ENCODE results near the gene JARID2.

Gene JARID2

DNA sequence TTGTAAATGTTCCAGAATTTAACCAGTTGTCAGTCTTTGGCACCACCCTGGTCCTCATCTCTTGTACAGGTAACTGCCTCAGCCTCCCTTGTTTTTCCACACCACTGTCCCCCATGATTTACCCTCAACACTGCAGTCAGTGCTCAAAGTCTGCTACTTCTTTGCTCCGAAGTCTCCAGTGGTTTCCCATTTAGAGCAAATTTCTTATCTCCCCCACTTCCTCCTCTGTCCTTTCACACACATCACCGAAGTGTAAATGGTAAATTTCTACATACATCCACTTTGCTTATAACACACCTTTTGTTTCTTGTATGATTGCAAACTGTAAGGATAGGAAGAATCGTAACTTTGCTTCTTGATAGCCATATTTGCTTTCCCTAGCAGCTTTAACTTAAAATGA, 115.3 kb downstream of the JARID2 start:
- DNase-seq = peak; percentile 60

DNA sequence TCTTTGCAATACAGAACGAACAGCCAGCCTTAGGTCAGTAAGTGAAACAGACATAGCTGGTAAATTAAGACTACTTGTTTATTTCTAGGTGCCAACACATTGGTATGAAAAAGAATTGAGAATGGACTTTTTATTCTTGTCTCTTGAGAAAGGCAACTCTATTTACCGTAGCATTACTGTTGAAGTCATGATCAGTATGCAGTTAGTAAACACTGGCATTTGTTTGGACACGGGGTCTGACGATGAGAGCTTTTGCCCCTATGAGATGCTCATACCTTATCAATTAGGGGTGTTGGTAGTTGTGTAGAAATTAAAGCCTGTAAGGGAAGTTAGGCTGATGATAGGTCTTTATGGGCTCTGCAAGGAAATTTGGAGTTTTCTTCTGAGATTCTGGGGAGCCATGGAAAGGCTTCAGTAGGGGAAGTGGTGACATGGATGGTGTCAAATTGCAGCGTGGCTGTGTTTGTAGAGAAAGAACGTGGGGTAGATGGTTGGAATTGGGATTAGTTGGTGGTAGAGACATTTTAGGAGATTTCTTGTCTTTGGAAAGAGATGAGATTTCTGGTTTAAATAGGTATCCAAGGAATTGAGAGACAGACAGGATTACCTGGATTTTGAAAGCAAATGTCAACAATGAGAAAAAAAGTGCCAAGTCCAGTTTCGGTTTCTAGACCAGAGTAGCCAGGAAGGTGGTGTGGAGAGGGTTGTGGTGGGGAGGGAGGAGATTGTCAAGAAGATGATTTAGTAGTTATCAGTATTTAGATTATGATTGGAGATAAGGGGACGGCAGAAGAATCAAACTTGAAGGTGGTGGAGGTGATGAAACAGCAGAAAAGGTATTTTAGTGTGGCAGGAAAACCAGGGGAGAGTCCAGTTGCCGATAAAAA, 116.6 kb downstream of the JARID2 start:
- DNase-seq = no peak

DNA sequence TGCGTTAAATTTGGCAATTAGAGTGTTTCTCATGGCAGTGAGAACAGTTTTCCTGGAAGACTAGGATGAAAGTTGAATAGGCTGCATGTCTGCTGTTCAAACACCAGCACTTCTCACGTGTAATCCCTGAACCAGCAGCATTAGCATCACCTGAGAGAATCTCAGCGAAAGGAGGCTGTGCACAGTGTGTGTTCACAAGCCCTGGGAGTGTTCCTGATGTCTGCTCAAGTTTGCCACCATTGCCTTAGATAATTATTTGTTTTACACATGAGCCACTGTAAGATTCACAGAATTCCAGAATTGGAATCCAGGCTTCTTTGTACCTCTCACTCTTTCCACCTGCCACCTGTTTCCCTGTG, 117.3 kb downstream of the JARID2 start:
- no peak for DNase-seq

DNA sequence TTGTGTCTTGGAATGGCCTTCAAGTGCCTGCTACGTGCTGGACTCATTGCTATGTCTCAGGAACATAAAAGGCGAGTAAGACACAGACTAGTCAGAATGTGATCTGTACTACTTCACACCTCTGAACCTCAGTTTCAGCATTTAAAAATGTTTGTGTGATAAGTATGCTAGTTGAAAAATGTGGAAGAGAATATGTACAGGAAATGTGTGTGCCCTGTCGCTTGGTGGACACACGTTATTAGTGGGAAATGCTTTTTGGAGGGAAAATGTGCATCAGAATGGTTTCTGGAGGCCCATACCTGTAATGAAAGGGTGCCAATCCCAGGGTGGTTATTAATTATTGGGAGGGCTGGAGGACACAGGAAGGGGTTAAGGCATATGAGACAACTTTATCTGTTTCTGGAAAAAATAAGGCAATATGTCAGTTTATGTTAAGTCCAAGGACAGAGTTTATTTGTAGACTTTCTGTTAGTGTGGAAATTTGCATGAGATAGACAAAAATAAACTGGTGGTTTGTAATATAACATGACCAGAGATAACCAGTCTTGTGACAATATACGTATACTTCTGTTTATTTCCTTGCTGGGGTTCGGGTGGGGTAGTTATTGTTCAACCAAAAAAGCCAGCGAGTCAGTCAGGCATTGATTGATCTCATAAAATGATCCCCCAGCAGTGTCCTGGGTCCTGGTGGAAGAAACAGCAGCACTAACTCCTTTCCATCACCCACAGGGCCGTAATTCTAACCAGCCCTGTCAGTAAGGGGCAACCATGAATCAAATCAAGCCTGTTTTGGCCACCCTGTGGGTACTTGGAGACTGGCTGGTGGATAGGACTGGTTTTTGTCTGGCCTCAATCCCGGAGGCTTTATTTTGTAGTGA, 117.9 kb downstream of the JARID2 start:
- DNase-seq = peak; percentile 48

DNA sequence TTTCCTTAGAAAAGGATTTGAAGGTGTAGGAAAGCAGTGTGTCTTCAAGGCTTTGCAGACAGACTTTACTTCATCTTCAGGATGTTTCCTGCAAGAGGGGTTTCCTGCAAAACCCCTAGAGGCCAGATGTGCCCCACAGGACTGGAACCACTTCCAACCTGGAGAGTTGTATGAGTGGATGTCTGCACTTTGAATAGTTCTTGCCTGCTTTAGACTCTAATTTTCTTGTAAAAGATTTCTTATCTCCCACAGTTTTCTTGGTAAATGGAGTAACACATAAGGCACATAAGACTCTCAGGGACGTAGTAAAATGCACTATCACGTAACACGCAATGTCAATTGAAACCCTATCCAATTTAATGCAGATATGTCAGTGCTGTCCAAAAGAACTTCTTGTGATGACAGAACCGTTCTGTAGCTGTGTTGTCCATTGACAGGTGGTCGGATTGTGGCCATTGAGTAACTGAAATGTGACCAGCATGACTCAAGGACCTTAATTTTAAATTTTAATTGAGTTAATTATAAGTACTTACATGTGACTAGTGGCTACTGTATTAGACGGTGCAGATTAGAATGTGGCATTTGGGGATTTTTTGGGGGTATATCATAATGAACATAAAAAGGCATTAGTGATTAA, 118.7 kb downstream of the JARID2 start:
- DNase-seq = no peak

DNA sequence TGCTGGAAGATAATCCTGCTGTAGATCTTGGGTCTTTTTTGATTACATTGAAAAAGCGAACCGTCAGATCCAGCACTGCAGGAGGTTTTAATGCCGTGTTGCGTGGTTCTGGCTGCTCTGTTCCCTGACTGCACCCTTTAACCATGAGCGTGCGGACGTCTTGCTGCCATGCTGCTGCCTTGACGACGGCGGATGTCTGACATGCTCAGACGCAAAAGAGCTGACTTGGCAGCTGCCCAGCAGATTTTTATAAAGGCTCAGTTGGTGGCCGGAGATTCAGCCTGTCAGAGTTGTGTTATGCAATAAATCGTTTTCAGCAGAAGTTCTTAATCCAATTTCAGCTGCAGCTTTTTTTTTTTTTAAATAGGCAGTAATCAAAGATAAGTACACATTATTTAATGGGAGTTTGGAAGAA, 119.4 kb downstream of the JARID2 start:
- DNase-seq = peak; percentile 96

DNA sequence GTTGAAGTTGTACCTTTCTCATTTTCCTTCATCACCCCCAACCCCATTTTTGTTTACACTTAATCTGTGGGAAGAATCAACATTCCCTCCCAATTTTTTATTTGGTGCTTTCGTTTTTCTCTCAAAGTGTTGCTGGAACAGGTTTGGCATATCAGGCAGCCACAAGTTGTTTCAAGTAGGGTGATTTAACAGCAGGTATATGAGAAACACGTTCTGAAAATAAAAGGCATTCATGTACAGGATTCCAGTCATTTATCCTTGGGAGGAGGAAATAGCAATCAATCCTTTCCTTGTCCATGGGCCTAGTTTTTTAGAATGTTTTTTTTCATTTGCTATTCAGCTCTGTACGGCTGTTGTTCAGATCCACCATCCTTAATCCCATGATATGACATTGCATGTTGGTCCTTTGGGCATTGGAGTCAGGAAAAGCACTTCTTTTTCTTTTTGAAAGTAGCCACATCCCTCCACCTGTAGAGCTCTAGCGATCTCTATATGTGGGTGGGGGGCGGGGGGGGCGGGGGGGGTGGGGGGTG, 120.2 kb downstream of the JARID2 start:
- DNase-seq = no peak

DNA sequence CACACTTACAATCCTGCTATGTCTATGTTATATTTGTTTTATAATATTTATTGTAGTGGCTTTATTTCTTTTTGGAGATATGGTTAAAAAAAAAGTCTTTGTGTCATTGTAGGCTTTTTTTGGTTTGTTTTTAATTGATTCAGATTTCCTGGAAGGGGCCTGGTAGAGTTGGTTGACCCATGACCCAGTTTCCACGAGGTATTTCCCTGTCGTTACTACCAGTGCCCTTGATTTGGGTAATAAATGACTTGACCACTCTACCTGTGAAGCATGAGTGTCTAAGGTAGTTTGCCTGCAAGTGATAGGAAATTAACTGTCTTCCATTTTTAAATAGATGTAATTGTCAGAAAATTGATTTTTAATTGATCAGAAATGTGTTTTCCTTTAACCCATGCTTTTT, 121.0 kb downstream of the JARID2 start:
- no peak for DNase-seq

DNA sequence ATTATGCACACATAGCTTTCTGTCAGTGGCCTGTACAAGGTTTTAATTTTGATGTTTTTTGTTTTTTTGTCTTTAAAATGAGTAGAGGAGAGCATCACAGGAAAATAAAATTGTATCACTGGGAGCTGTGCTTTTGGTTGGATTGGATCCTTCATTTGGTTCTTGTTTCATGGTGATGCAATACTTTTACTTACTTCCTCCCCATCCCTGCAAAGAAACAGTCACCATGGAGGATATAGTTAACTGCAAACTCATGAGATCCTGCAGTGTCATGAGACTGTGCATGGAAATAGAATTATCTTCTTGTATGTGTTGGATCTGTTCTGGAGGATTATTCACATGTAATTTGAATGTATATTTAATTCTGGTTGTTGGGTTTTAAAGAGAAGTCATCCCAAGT, 122.3 kb downstream of the JARID2 start:
- DNase-seq = peak; percentile 58

DNA sequence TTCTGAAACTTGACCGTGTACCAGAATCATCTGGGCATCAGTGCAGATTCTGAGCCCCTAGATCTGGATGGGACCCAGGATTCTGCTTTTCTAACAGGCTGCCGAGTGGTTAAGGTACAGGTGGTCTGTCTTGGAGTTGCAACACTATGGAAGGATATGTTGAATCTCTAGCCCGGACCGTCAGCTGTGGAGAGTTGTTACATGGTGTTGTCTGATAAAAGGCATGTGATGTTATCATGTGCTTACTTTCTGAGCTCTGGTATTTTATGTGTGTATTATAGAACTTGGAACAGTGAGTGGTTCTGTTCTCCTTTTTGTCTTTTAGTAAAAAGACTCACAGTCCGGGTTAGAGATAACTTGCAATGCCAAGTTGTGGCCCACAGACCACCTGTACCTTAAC, 123.0 kb downstream of the JARID2 start:
- peak; percentile 74 for DNase-seq

DNA sequence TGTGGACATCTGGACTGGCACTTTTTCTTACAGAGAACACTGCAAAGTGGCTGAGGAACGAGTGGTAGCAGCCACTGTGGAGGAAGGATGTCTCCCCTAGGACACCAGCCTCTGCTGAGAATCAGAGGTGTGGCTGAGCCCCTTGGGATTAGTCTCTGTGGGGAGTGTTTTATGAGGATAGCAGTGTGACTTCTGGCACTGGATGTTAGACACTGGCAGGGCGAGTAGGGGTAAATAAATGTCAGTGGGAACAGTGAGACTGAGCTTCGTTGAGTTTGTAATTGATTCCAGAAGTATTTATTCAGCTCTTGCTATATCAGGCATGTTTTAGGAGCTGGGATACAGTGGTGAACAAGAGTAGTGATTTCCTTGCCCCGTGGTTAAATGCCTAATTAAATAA, 124.0 kb downstream of the JARID2 start:
- no peak for DNase-seq

DNA sequence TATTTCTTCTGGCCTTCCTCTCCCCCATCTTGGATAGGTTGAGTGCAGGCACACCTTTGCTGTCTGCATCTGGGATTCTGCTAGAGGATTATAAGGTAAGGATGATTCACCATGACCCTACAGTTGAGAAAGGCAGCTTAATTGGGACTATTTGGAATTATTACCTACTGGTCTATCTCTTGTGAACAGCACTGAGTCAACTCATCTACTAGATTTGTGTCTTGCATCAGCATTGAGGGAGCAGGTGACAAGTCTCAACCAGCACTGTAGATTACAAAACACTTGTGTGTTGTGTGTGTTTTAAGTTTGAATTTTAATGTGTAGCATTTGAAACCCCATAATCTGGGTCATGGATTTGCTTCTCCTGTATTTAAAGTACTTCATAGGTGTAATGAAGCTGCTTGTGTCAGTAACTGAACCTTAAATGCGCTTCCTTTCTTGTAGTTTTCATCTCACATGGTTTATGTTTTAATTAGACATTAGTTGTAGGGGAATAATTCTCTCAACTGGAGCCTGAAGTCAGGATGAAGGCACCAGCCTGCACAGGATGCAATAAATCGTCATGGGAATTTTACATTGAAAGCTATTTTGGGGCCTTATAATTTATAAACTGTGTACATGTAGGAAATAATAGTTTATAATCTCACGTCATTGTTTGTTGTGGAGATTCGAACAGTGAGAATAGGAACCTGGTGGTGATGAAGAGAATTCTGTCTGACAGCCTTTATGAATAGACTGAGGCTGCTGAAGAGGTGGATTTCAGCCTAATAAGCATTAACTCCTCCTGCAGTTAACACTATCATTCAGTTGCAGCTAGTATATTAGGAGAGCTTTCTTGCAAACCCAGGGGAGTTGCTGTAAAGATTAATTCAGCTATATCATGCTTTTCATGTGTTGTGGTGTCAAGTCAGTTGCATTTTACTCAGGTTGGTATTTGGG, 125.1 kb downstream of the JARID2 start:
- no peak for DNase-seq

DNA sequence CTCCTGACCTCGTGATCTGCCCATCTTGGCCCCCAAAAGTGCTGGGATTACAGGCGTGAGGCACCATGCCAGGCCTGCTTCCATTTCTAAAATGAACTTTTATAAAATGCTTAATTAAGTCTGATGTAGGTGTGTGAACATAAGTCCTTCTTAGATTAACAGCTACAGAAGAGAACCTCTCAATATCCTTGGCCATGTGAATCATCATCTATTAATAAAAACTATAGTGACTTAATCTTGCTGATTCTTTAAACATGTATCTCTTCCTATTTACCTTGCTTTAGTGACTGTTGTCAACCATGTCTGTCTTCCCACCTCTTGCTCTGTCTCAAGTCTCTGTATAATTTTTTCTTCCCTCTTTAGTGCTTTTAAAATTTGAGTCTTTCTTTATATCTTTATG, 127.1 kb downstream of the JARID2 start:
- no peak for DNase-seq

DNA sequence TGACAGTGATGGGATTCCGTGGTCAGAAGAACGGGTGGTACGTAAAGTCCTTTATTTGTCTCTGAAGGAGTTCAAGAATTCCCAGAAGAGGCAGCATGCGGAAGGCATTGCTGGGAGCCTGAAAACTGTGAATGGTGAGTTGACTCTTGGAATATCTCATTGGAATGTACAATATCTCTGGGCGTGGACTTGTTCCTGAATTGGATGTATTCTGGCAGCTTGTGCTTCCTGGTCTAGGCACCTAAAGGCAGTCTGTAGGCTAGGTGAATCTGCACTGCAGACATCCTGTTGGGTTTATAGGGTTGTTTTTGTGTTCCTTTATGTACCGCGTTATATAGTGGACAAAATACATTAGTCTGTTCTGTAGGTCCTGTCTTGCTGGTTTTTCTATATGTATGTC, 128.2 kb downstream of the JARID2 start:
- no peak for DNase-seq

DNA sequence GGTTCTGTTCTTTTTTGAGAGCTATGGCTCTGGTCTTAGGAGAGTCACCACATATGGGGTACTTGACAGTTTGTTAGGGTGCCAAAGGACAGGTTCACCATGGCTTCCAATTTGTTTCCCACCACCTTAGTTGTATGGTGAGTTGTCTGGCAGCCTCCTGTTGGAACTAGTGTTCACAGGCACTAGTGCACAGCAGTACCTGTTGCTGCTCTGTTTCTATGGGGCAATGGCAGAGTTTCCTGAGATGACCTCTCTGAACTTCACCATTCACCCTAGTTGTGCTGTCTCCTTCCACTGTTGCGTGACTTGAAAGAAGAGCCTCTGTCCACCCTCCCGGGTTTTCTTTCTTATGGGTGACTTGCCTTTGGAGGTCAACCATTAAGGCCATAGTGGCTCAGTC, 129.1 kb downstream of the JARID2 start:
- no peak for DNase-seq

DNA sequence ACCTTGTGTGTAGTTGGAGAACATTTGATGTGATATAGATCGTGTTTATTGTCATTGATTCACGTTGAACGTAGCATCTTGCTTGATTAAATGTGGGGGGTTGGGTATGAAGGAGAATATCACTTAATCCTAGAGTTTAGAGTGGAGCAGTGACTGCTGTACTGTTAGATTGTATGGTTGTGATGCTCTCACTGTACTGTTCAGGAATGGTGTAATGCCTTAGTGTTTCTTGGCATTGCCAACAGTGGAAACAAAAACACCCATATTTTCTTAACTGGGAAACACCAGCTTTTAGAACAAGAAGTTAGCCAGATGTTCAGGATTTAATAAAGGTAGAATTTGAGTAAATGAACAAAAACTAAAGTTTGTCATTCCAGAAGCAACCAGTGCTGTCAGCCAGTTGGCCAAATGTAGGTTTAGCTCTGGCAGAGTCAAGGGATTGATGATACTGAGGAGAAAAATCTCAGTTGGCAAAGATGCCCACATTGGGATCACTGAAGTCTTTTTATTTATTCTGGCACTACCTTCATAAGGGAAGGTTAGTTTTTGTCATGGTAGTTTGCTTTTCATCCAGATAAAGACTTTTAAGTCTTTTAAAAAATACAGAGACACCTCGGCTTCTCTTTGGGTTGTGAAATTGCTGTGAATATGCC, 129.9 kb downstream of the JARID2 start:
- no peak for DNase-seq

DNA sequence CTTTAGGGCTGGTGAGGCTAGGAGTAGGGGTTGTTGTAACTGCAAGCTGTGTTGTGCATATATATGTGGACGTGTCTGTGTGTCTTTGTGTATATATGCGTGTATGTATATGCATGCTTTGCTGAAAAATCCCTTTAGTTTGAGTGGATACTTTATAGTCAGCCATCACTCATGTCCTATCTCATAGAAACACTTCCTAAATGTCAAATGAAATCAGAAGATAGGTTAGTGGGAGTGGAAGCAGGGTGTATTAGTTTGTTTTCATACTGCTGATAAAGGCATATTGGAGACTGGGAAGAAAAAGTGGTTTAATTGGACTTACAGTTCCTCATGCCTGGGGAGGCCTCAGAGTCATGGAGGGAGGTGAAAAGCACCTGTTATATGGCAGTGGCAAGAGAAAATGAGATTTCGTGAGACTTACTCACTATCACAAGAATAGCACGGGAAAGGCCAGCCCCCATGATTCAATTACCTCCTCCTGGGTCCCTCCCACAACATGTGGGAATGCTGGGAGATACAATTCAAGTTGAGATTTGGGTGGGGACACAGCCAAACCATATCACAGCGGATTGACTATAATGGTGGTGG, 131.1 kb downstream of the JARID2 start:
- peak; percentile 45 for DNase-seq

DNA sequence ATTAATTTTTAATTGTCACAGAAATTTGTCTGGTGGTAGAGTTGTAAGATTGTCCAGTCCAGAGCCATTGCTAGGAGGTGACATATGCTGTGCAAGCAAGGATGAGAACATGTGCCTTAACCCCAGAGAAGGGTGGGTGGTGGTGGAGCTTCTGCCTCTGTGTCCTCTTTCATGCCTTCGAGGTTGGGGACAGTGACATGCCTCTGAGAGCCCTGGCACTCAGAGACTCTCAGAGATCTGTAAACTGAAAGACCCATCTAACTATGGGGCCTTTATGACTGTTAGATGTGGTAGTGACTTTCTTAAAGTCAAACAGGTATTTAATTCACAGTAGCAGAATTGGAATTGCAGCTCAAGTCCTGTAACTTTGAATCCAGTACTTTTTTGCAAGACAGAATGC, 132.4 kb downstream of the JARID2 start:
- DNase-seq = no peak

DNA sequence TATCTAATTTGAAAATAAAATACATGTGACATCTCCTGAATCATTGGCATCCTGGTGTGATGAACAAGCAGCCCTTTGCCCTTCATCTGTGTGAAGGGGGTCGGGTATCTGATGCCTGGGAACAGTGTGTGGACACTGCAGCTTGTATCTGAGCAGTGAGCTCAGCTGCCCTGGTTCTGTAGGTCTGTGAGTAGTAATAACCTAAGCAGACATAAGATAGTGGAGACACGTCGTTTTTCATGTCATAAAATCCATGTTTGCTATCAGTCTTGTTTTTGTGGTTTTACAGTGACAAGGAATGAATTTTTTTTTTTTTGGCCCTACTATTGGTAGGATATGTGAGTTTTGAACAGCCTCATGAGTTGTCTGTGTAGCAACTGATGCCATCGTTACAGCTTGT, 133.0 kb downstream of the JARID2 start:
- peak; percentile 79 for DNase-seq

DNA sequence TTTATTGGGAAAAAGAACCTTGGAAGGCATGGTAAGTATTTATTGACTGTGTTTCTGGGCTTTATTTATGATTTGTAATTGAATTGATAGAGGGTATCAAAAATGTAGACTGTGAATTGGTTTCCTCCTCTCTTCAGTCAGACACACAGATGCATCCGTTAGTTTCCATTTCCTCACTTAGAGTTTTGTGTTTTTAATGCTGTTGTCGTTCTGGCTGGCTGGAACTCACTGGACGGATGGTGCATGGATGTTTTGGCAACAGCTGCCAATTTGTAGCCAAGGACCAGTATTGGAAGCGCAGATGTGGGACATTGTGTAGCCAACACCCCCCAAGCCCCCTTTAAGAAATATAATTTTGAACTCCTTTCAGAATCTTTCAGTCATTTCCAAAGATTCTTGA, 134.5 kb downstream of the JARID2 start:
- DNase-seq = no peak

DNA sequence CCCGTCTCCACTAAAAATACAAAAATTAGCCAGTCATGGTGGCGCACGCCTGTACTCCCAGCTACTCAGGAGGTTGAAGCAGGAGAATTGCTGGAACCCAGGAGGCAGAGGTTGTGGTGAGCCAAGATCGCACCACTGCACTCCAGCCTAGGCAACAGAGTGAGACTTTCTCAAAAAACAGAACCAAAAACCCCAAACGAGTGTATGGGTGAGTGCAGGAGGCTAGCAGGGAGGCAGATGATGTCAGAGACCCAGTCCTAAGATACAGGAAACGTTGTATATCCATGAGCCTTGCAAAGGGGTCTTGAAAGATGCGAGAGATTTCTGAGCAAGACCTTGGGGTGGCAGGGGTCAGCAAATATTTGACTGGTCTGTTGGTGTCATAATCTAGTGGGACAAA, 136.2 kb downstream of the JARID2 start:
- DNase-seq = no peak
